ENCODE data around the gene DNAJC1.
A peak's percentile ranks its signal among the peaks of the same experiment; 100 is the strongest.

DNAJC1 gene

GRCh38 chr10:22005763-22006162 is 2.2 kb upstream of the DNAJC1 start:
- no peak for DNase-seq

- DNase-seq: no peak
These were observed 393 bp upstream of the DNAJC1 start for GRCh38 chr10:22003964-22004281.

GRCh38 chr10:22002591-22003176 is 846 bp downstream of the DNAJC1 start:
- DNase-seq: no peak

GRCh38 chr10:21995557-21995956 is 8.0 kb downstream of the DNAJC1 start:
- DNase-seq: no peak

GRCh38 chr10:21993360-21994001 is 10.0 kb downstream of the DNAJC1 start:
- no peak for DNase-seq

GRCh38 chr10:21991785-21992184 is 11.7 kb downstream of the DNAJC1 start:
- DNase-seq: no peak

- no peak for DNase-seq
These were observed 13.1 kb downstream of the DNAJC1 start for GRCh38 chr10:21990449-21990848.

- peak in 1 of 2 experiments; percentile 30 for DNase-seq
These were observed 13.9 kb downstream of the DNAJC1 start for GRCh38 chr10:21989453-21990154.

- no peak for DNase-seq
These were observed 18.0 kb downstream of the DNAJC1 start for GRCh38 chr10:21985541-21985940.

- DNase-seq: no peak
These were observed 22.4 kb downstream of the DNAJC1 start for GRCh38 chr10:21981118-21981517.

GRCh38 chr10:21980691-21981090 is 22.8 kb downstream of the DNAJC1 start:
- DNase-seq: no peak

GRCh38 chr10:21978191-21978862 is 25.2 kb downstream of the DNAJC1 start:
- no peak for DNase-seq

- no peak for DNase-seq
These were observed 26.8 kb downstream of the DNAJC1 start for GRCh38 chr10:21976739-21977138.

GRCh38 chr10:21976280-21976679 is 27.2 kb downstream of the DNAJC1 start:
- DNase-seq: no peak

- DNase-seq: no peak
These were observed 28.0 kb downstream of the DNAJC1 start for GRCh38 chr10:21975378-21975990.

GRCh38 chr10:21972584-21972983 is 30.9 kb downstream of the DNAJC1 start:
- no peak for DNase-seq

- DNase-seq: no peak
These were observed 33.9 kb downstream of the DNAJC1 start for GRCh38 chr10:21969326-21970287.

- no peak for DNase-seq
These were observed 38.4 kb downstream of the DNAJC1 start for GRCh38 chr10:21964983-21965665.

GRCh38 chr10:21962358-21962757 is 41.2 kb downstream of the DNAJC1 start:
- DNase-seq: no peak

- no peak for DNase-seq
These were observed 41.7 kb downstream of the DNAJC1 start for GRCh38 chr10:21961847-21962246.

GRCh38 chr10:21959998-21960397 is 43.5 kb downstream of the DNAJC1 start:
- no peak for DNase-seq

- DNase-seq: no peak
These were observed 48.8 kb downstream of the DNAJC1 start for GRCh38 chr10:21954690-21955089.

All from activated T-cell treated with anti-CD3 and anti-CD28 coated beads, Interleukin-2, amount 50 U/mL, for 48 hours (primary cell).